Stimulated activated CD8-positive, alpha-beta memory T cell treated with anti-CD3 and anti-CD28 coated beads, Interleukin-4, amount 100 ng/mL, for 1 hour (primary cell): ENCODE results near the gene GIPC2.
"Not testable (repeated sequence)": the region's sequence is repeated elsewhere in the genome, so short reads cannot be mapped to it uniquely, and the experiment has no call there.

Experiments
- DNase-seq, 2 donors: peaks; one replicate each; pipeline ENCODE4 v3.0.0-alpha.2; 2020; ENCODE audit warnings: low read depth in 2 of 2, low spot score in 1 of 2

GIPC2 gene

DNA sequence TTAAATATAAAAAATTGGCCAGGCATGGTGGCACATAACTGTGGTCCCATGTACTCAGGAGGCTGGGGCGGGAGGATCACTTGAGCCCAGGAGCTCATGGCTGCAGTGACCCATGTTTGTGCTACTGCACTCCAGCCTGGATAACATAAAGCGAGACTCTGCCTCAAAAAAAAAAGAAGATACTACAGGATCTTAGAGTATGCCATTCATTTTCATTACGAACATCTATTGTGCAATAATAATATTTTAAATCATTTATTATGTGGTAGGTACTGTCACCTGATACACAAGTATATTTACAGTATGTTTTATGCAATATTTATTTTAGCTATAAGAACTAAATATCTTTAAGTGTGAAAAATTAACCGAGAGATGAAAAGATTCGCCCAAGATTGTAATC, 9.3 kb upstream of the GIPC2 start:
- DNase-seq, result no peak

GRCh38 chr1:78038071-78038470, 7.7 kb upstream of the GIPC2 start:
- no peak for DNase-seq

DNA sequence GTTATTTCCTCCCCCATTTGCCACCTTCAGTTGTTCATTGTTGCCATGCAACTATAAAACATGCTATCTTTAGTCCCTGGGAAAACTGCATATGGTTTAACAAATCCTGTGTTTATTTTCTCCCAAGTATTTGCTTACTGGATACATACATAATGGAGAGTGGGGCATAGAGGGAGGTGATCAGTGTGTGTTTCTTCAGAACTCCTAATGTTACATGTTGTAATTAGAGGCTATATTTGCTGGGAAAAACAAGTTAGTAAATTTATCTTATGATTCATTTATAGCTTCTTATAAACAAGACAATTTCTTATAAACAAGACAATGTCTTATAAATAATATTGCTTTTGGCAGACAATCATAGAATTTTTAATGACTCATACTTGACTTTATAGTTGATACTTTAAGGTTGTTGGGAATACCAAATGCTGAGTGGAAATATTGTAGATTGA, 7.3 kb upstream of the GIPC2 start:
- no peak for DNase-seq

GRCh38 chr1:78040484-78041089, 5.2 kb upstream of the GIPC2 start:
- DNase-seq, result no peak

GRCh38 chr1:78043436-78043835, 2.3 kb upstream of the GIPC2 start:
- no peak for DNase-seq

DNA sequence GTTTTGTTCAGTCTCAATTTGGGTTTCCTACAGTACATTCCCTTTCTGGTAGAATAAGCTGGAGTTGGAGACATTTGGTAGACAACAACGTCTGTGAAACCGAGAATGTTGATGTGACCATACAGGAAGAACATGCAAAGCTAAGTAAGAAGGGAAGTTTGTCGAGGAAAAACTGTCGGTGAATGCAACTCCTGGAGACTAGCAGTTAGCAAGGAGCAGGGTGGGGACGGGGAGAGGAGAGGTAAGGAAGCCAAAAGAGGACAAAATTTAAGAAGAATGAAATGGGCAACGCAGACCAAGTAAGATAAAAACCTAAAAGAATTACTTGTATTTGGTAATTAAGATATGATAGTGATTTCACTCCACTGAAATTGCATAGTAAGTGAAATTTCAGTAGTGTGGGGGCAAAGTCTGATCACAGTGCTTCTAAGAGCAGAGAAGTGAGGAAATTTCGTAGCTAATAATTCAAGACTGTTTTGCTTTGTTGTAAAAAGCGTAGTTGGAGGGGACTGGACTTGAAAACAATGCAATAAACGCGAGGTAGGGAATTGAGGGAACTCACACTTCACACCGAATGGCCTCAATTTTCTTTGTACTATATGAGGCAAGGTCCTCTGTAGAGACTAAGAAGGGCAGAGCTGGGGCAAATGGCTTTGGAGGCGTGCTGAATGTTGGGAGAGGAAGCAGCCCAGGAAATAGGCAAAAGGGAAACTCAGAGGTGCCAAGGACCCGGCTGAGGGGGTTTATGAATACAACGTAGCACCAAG, 787 bp upstream of the GIPC2 start:
- DNase-seq, result no peak

GRCh38 chr1:78045563-78045925, 222 bp upstream of the GIPC2 start:
- DNase-seq, result no peak

GRCh38 chr1:78047106-78047505, 1.3 kb downstream of the GIPC2 start:
- no peak for DNase-seq

- no peak for DNase-seq
Measured at GRCh38 chr1:78047631-78048030, 1.9 kb downstream of the GIPC2 start.

DNA sequence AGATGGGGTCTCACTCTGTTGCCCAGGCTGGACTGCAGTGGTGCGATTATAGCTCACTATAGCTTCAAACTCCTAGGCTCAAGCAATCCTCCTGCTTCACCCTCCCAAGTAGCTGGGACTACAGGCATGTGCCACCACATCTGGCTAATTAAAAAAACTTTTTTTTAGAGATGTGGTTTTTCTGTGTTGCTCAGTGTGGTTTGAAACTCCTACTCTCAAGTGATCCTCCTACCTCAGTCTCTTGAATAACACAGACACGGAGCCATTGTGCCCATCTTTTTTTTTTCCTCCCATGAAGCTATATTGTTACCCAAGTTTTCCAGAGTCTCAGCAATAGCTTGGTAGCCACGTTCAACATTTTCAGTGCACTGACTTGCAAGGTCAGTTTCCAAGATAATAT, 2.7 kb downstream of the GIPC2 start:
- DNase-seq, result no peak

DNA sequence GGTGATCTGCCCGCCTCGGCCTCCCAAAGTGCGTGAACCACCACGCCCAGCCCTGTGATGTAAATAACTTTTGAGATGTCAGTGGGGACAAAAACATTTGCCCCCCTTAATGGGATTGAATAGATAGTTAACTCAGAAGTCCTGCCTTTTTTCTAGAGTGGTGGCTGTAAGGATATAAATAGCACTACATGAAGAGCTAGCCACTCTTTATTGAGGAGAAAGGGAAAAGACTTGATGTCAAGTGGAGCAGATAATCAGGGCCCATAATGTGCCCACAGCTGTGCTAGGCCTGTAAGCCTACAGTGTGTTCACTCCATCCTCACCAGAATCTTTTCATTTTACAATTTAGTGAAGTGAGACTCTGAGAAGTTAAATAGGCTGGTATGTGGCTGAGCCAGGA, 3.6 kb downstream of the GIPC2 start:
- no peak for DNase-seq

DNA sequence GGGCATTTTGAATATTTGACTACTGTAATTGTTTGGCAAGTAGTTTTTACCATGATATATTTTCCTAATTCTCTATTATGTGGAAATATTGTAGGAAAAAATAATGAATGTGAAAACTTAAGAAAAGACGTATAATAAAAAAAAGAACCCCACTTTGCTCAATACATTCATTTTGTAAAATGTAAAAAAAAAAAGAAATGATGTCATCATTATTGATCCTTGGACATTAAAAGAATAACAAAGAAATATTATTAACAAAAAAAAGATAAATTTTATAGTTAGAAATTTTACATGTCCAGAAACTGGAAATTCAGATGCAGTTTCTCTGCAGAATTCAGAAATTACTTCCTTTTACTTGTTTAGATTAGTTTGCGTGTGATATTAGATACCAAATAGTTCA, 5.2 kb downstream of the GIPC2 start:
- DNase-seq, result no peak

GRCh38 chr1:78052685-78053405, 7.1 kb downstream of the GIPC2 start:
- no peak for DNase-seq

GRCh38 chr1:78053498-78053897, 7.7 kb downstream of the GIPC2 start:
- DNase-seq, result no peak

- no peak for DNase-seq
Measured at GRCh38 chr1:78054559-78054958, 8.8 kb downstream of the GIPC2 start.

- no peak for DNase-seq
Measured at GRCh38 chr1:78054972-78055371, 9.2 kb downstream of the GIPC2 start.

- DNase-seq, result no peak
Measured at GRCh38 chr1:78055565-78056132, 9.9 kb downstream of the GIPC2 start.

- DNase-seq, result no peak
Measured at GRCh38 chr1:78058670-78059069, 12.9 kb downstream of the GIPC2 start.

DNA sequence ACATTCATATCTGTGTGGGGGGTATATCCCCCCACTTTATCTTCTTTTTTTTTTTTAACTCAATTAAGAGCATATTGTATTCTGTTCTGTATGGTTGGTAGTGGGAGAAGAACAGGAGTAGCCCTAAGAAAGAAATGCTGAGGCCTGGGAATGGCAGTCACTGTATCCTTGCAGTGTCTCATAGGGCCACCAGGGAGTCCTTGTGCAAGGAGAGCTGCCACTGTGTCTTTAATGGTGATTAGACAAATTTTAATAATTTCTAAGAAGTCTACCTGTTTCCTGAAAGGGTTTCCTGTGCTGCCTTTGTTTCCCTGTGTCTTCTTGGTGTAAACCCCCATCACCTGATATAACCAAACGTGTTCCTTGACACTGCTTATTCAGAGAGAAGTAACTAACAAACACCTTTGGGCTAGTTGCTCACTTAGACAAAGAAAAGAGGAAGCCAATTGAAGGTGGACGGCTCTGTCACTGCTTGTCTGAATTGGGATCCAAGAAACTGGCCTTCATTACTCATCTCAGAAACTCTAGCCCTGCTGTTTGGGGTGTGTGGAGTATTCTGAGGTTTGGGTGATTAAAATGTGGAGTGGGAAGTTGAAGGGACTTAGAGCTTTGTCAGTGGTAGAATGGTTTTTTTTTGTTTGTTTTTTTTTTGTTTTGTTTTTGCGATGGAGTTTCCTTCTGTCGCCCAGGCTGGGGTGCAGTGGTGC, 15.2 kb downstream of the GIPC2 start:
- no peak for DNase-seq

DNA sequence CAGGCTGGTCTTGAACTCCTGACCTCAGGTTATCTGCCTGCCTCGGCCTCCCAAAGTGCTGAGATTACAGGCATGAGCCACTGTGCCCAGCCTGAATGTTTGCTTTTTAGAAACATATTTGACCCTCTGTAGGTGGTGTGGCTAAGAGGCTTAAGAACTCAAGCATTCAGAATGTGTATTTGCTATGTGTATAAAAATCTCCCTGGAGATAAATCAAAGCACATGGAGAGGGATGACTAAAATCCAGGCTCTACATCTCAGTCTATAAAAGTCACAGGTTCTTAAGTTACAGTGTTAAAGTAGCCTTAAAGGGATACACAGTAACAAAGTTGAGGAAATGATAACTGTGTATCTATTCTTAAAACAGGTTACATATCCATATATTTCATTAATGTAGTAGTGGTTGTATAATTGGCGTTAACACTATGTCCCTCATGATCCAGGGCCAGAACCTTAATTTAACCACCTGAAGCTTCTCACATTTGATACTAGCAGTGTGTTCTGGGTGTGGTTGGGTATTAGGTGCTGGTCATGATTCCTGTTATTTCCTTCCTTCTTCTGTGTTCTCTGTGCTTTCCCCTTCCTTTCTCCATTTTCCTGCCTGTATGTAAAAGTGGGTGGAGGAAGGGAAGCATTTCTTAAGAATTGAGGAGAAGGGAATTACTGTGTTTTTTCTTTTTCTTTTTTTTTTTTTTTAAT, 16.2 kb downstream of the GIPC2 start:
- no peak for DNase-seq

DNA sequence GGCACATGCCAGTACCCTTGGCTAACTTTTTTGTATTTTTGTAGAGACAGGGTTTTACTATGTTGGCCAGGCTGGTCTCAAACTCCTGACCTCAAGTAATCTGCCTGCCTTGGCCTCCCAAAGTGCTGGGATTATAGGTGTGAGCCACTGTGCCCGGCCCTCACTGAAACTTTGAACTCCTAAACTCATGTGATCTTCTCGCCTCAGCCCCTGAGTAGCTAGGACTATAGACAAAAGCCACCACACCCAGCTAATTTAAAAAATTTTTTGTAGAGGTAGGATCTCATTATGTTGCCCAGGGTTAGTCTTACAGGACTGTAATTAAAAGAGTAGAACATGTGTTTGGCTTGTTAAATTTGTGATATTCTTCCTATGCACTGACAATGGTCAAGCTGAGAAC, 19.1 kb downstream of the GIPC2 start:
- not testable (repeated sequence) for DNase-seq
